ENCODE results near the gene ZNF234. TPM values are rescaled to one million over a fixed set of nuclear protein-coding genes. Genes with fewer than 3 reads are reported as not detected.

Gene ZNF234
- polyA plus RNA-seq, 1 donor from 2014 or later = 9.1 TPM

- Histone ChIP-seq H3K27me3 (ENCODE audit: insufficient read depth, low read depth, low read length) (no peaks in the 10 kb centered on the region), H3K36me3 (ENCODE audit: insufficient read depth, low read length) (no peaks in the 10 kb centered on the region), H3K79me2 (replicated peaks; ENCODE audit: insufficient read depth, low read length) (no peaks in the 10 kb centered on the region), H2AFZ (ENCODE audit: low read depth, low read length) (no peak overlapping the region), H3K9me3 (ENCODE audit: low read length) (no peaks in the 10 kb centered on the region), H3K9ac (ENCODE audit: low read length) (no peak overlapping the region), H3K4me3 (ENCODE audit: low read length) (no peak overlapping the region), H3F3A (ENCODE audit: insufficient read depth, low read length, poor library complexity, severe bottlenecking) (no peaks in the 10 kb centered on the region), H3K27ac (ENCODE audit: low read length) (no peak overlapping the region), H3K9me2 (ENCODE audit: insufficient read depth, low read length) (no peaks in the 10 kb centered on the region), H4K20me1 (ENCODE audit: insufficient read depth) (no peaks in the 10 kb centered on the region), H3K4me2 (ENCODE audit: low read length) (no peak overlapping the region)
- TF ChIP-seq SMC3 (conservative IDR thresholded peaks at IDR 0.05; ENCODE audit: poor library complexity) (no peak), TAF1 (IDR thresholded peaks at IDR 0.05; ENCODE audit: low read depth) (no peak), EP300 (conservative IDR thresholded peaks at IDR 0.05; ENCODE audit: poor library complexity, severe bottlenecking) (no peak), EZH2 (IDR thresholded peaks at IDR 0.05; ENCODE audit: borderline replicate concordance, insufficient read depth, low read length, poor library complexity, severe bottlenecking) (no peak), POLR2AphosphoS5 (IDR thresholded peaks at IDR 0.05) (no peak), RAD21 (conservative IDR thresholded peaks at IDR 0.05) (no peak), CTCF (IDR thresholded peaks at IDR 0.05; ENCODE audit: poor library complexity, severe bottlenecking) (no peak), MXI1 (conservative IDR thresholded peaks at IDR 0.05; ENCODE audit: poor library complexity, severe bottlenecking) (no peak)
- TF ChIP-seq, protein P1, sequence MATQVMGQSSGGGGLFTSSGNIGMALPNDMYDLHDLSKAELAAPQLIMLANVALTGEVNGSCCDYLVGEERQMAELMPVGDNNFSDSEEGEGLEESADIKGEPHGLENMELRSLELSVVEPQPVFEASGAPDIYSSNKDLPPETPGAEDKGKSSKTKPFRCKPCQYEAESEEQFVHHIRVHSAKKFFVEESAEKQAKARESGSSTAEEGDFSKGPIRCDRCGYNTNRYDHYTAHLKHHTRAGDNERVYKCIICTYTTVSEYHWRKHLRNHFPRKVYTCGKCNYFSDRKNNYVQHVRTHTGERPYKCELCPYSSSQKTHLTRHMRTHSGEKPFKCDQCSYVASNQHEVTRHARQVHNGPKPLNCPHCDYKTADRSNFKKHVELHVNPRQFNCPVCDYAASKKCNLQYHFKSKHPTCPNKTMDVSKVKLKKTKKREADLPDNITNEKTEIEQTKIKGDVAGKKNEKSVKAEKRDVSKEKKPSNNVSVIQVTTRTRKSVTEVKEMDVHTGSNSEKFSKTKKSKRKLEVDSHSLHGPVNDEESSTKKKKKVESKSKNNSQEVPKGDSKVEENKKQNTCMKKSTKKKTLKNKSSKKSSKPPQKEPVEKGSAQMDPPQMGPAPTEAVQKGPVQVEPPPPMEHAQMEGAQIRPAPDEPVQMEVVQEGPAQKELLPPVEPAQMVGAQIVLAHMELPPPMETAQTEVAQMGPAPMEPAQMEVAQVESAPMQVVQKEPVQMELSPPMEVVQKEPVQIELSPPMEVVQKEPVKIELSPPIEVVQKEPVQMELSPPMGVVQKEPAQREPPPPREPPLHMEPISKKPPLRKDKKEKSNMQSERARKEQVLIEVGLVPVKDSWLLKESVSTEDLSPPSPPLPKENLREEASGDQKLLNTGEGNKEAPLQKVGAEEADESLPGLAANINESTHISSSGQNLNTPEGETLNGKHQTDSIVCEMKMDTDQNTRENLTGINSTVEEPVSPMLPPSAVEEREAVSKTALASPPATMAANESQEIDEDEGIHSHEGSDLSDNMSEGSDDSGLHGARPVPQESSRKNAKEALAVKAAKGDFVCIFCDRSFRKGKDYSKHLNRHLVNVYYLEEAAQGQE (IDR thresholded peaks at IDR 0.05; ENCODE audit: borderline replicate concordance) = no peak
Measured at GRCh38 chr19:44192127-44192526, 50.8 kb downstream of the ZNF234 start.

- no peaks in the 10 kb centered on the region for H4K20me1 ChIP-seq (ENCODE audit: insufficient read depth)
- H3K27me3 ChIP-seq (ENCODE audit: insufficient read depth, low read depth, low read length) = no peaks in the 10 kb centered on the region
- no peak for TF ChIP-seq RAD21 (conservative IDR thresholded peaks at IDR 0.05)
- no peak for TF ChIP-seq TAF1 (IDR thresholded peaks at IDR 0.05; ENCODE audit: low read depth)
- H3K9me2 ChIP-seq (ENCODE audit: insufficient read depth, low read length) = no peaks in the 10 kb centered on the region
- no peaks in the 10 kb centered on the region for H3K9me3 ChIP-seq (ENCODE audit: low read length)
- H3K36me3 ChIP-seq (ENCODE audit: insufficient read depth, low read length) = no peaks in the 10 kb centered on the region
- no peak overlapping the region for H3K4me3 ChIP-seq (ENCODE audit: low read length)
- H3K79me2 ChIP-seq (replicated peaks; ENCODE audit: insufficient read depth, low read length) = no peaks in the 10 kb centered on the region
- H3K4me2 ChIP-seq (ENCODE audit: low read length) = no peak overlapping the region
- H2AFZ ChIP-seq (ENCODE audit: low read depth, low read length) = no peak overlapping the region
- H3K9ac ChIP-seq (ENCODE audit: low read length) = no peak overlapping the region
- no peaks in the 10 kb centered on the region for H3F3A ChIP-seq (ENCODE audit: insufficient read depth, low read length, poor library complexity, severe bottlenecking)
- no peak overlapping the region for H3K27ac ChIP-seq (ENCODE audit: low read length)
Measured at GRCh38 chr19:44196772-44197171, 55.4 kb downstream of the ZNF234 start.

- no peaks in the 10 kb centered on the region for H3K27me3 ChIP-seq (ENCODE audit: insufficient read depth, low read depth, low read length)
- H3K4me3 ChIP-seq (ENCODE audit: low read length) = no peak overlapping the region
- no peak overlapping the region for H3K4me2 ChIP-seq (ENCODE audit: low read length)
- no peaks in the 10 kb centered on the region for H4K20me1 ChIP-seq (ENCODE audit: insufficient read depth)
- H3K36me3 ChIP-seq (ENCODE audit: insufficient read depth, low read length) = no peaks in the 10 kb centered on the region
- no peak overlapping the region for H2AFZ ChIP-seq (ENCODE audit: low read depth, low read length)
- H3K9ac ChIP-seq (ENCODE audit: low read length) = no peak overlapping the region
- no peaks in the 10 kb centered on the region for H3K79me2 ChIP-seq (replicated peaks; ENCODE audit: insufficient read depth, low read length)
- H3K9me3 ChIP-seq (ENCODE audit: low read length) = peaks cover 4% of the 10 kb centered on the region
- TF ChIP-seq EP300 (conservative IDR thresholded peaks at IDR 0.05; ENCODE audit: poor library complexity, severe bottlenecking) (no peak), TAF1 (IDR thresholded peaks at IDR 0.05; ENCODE audit: low read depth) (no peak), MXI1 (conservative IDR thresholded peaks at IDR 0.05; ENCODE audit: poor library complexity, severe bottlenecking) (no peak), POLR2AphosphoS5 (IDR thresholded peaks at IDR 0.05) (no peak), CTCF (IDR thresholded peaks at IDR 0.05; ENCODE audit: poor library complexity, severe bottlenecking) (no peak), RAD21 (conservative IDR thresholded peaks at IDR 0.05) (no peak), EZH2 (IDR thresholded peaks at IDR 0.05; ENCODE audit: borderline replicate concordance, insufficient read depth, low read length, poor library complexity, severe bottlenecking) (no peak), SMC3 (conservative IDR thresholded peaks at IDR 0.05; ENCODE audit: poor library complexity) (no peak)
- TF ChIP-seq, protein P1 (IDR thresholded peaks at IDR 0.05; ENCODE audit: borderline replicate concordance) = no peak
- H3K9me2 ChIP-seq (ENCODE audit: insufficient read depth, low read length) = no peaks in the 10 kb centered on the region
- H3K27ac ChIP-seq (ENCODE audit: low read length) = no peak overlapping the region
- no peaks in the 10 kb centered on the region for H3F3A ChIP-seq (ENCODE audit: insufficient read depth, low read length, poor library complexity, severe bottlenecking)
Measured at GRCh38 chr19:44202470-44202869, 61.1 kb downstream of the ZNF234 start.

Measured in neural cell (in vitro differentiated cells).